LHCN-M2 (cell line): ENCODE data around the gene RAD50. TPM values are rescaled to one million over a fixed set of nuclear protein-coding genes. Genes with fewer than 3 reads are reported as not detected.
"Not testable (repeated sequence)": the region's sequence is repeated elsewhere in the genome, so short reads cannot be mapped to it uniquely, and the experiment has no call there.

ENCODE experiments used
- DNase-seq: peaks from one replicate; pipeline ENCODE4 v3.0.0-alpha.2; 2012; ENCODE audit warnings: low read depth
- total RNA-seq: library from RNA; depleted of rRNA; stranded (reverse); fragments of >200 nt; gene quantifications from 2 replicates; pipeline ENCODE4 v1.2.3, GENCODE V29; 2014

The RAD50 gene
- total RNA-seq, 1 experiment from 2014 or later = 27.0 TPM

GRCh38 chr5:132557478-132558172 lies 848 bp downstream of the RAD50 start:
- peak; percentile 17 for DNase-seq

- no peak for DNase-seq
Measured at GRCh38 chr5:132559383-132560060, 2.7 kb downstream of the RAD50 start.

- DNase-seq = no peak
Measured at GRCh38 chr5:132561601-132562000, 4.8 kb downstream of the RAD50 start.

DNA sequence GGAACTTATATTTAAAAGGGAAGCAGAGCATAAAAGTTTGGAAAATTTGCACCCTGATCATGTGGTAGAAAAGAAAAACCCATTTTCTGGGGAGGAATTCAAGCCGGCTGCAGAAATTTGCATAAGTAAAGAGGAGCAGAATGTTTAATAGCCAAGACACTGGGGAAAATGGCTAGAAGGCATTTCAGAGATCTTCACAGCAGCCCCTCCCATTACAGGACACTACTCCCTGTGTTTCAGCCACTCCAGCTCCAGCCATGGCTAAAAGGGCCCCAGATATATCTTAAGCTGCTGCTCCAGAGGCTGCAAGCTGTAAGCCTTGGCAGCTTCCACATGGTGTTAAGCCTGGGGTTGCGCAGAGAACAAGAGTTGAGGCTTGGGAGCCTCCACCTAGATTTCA lies 7.8 kb downstream of the RAD50 start:
- not testable (repeated sequence) for DNase-seq

- DNase-seq = no peak
Measured at GRCh38 chr5:132566657-132567056, 9.9 kb downstream of the RAD50 start.

DNA sequence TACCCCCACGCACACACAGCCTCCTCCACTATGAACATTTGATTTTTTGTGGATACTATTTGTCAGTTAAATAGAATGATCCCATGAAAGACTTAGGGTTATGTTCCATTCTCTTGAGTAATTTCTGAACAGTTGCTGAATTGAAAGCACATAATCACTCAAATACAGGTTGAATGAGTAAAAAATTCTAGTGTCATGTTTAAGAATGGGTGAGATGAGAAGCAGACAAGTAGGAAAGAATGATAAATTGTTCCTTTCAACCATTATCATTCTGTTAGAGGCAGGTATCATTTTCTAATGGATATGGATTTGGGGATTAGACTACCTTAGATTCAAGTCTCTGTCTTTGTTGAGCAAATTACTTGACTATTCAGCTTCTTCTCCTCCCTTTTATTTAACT lies 19.3 kb downstream of the RAD50 start:
- no peak for DNase-seq

- DNase-seq = not testable (repeated sequence)
Measured at GRCh38 chr5:132584560-132584959, 27.8 kb downstream of the RAD50 start.

DNA sequence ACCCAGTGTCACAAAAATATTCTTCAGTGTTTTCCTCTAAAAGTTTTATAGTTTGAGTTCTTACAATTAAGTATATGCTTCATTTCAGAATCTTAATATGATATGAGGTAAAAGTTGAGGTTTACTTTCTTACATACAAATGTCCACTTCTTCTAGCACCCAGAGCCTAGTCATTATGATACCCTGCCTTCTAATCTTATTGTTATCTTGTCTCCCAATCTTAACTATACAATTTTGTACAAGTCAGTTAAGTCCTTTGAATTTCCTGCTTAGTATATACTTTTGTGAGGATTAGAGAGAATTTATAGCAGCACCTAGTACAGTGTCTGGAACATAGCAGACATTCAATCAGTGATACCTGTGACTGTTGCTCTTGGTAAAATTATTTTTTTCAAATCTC lies 29.3 kb downstream of the RAD50 start:
- DNase-seq = no peak

GRCh38 chr5:132589467-132589866 lies 32.7 kb downstream of the RAD50 start:
- no peak for DNase-seq

- no peak for DNase-seq
Measured at GRCh38 chr5:132591145-132591544, 34.4 kb downstream of the RAD50 start.

DNA sequence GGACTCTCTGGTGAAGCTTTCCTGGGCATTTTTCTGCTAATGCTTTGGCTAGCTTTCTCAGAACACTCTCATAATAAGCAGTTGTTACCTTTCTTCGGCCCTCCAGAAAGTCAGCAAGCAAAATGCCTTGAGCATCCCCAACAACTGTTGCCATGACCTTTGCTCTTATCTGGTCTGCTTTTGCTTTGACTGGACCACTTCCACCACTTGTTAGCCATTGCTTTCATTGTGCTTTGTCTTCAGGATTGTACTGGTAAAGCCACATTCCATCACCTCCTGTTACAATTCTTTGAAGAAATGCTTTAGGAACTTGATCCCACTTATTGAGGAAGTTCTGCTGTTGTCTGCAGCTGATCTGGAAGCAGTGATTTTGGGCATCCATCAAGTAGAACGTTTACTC lies 35.7 kb downstream of the RAD50 start:
- peak; percentile 83 for DNase-seq

DNA sequence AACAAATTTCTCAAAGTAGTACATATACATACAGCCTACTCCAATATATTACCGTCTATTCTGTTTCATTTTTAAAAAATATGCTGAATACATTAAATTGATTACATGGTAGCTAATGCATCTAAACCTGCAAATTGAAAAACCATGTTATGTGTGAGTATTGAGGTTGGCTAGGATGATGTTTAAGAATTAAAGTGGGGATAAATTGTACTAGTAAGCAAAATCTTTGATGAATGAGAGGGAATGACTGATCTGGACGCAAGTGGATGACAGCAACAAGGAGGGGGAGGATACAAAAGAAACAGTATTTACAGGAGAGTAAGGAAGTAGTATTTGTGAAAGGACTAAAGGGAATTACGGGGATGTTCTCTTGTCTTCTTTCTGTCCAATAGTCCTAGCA lies 37.4 kb downstream of the RAD50 start:
- DNase-seq = no peak

- DNase-seq = no peak
Measured at GRCh38 chr5:132595624-132596023, 38.8 kb downstream of the RAD50 start.

DNA sequence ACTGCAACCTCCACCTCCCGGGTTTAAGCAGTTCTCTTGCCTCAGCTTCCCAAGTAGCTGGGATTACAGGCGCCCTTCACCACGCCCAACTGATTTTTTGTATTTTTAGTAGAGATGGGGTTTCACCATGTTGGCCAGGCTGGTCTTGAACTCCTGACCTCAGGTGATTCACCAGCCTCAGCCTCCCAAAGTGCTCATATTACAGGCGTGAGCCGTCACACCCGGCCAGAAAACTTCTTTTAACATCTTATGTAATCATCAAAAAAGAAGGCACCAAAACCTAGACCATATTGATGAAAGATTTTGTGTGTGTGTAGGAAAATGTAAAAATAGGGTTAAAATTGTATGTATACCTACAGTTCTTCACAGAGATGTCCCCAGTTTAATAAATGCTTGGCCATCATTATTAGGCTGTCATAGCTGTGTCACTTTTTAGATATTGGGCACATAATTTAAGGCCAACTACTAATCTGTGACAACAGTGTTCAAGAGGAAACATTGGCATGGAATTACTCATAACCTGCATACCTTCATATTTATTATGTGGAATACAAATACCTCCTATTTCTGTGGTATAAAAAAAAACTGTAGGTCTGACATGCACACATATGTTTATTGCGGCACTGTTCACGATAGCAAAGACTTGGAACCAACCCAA lies 44.4 kb downstream of the RAD50 start:
- peak; percentile 59 for DNase-seq

- DNase-seq = no peak
Measured at GRCh38 chr5:132607095-132607494, 50.3 kb downstream of the RAD50 start.

DNA sequence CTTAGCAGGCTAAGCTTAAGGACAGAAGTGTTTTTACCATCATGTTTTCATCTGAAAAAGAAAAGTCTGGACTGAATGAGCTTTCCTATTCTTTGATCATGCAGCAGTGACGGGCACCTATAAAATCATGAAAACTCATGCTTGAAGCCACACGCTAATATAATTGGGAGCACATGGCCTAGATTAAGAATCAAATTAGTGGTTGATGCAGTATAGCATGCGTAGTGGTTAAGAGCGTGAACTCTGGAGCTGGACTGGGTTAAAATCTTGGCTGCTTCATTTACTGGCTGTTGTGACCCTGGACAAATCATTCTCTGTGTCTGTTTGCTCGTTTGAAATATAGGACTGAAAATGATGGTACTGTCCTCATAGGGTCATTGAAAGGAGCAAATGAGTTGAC lies 51.3 kb downstream of the RAD50 start:
- no peak for DNase-seq

DNA sequence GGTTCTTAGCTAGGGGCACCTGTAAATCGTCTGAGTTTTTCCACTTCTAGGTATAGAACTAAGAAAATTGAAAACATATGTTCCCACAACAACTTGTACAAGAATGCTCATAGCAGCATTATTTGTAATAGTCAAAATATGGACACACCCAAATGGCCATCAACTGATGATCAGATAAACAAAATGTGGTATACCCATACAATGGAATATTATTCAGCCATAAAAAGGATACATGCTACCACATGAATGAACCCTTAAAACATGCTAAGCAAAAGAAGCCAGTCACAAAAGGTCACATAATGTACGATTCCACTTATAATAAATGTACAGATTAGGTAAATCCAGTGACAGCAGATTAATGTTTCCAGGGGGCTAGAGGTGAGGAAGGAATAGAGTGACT lies 55.2 kb downstream of the RAD50 start:
- no peak for DNase-seq

GRCh38 chr5:132612846-132613245 lies 56.1 kb downstream of the RAD50 start:
- DNase-seq = no peak

GRCh38 chr5:132621699-132622098 lies 64.9 kb downstream of the RAD50 start:
- no peak for DNase-seq

GRCh38 chr5:132622608-132623007 lies 65.8 kb downstream of the RAD50 start:
- no peak for DNase-seq

- no peak for DNase-seq
Measured at GRCh38 chr5:132627470-132627869, 70.7 kb downstream of the RAD50 start.

DNA sequence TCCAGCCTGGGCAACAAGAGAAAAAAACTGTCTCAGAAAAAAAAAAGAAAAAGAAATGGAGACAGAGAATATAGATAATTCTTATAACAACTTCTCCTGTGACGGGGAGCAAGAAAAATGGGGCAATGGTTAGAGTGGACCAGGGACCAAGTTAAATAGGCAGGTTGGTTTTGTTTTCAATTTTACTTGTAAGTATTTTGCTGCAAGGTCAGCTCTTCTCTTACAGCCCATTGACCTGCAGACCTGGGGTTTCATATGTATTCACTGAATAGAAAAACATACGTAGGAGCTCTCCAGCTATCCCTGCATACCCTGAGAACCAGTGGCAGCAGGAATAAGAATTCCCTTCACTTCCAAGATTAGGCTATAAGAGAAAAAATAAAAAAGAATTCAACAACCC lies 72.0 kb downstream of the RAD50 start:
- DNase-seq = no peak
